ENCODE results near the gene DYDC1.
"Not testable (repeated sequence)": the region's sequence is repeated elsewhere in the genome, so short reads cannot be mapped to it uniquely, and the experiment has no call there.

DYDC1 gene

GRCh38 chr10:80333983-80334382, 22.6 kb downstream of the DYDC1 start:
- FAIRE-seq = no peak

GRCh38 chr10:80324891-80325364, 31.6 kb downstream of the DYDC1 start:
- no peak for FAIRE-seq

DNA sequence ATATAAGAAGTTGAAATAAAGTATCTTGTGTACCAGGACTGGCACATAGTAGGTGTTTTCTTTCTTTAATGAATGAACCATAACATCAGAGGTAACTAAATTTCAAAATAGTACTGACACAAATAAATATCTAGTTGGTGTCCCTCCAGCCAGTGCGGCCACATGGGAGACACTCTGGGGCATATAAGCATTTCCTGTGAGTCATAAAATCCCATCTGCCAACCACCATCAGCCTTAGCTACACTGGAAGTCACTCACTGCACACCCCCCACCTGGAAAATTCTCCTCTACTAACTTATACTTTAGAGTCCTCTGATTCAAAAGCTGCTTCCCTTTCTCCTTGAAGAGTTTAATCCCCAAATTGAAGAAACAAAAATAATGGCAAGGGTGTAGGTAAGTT, 32.5 kb downstream of the DYDC1 start:
- no peak for FAIRE-seq

- FAIRE-seq = no peak
Measured at GRCh38 chr10:80323311-80323710, 33.2 kb downstream of the DYDC1 start.

DNA sequence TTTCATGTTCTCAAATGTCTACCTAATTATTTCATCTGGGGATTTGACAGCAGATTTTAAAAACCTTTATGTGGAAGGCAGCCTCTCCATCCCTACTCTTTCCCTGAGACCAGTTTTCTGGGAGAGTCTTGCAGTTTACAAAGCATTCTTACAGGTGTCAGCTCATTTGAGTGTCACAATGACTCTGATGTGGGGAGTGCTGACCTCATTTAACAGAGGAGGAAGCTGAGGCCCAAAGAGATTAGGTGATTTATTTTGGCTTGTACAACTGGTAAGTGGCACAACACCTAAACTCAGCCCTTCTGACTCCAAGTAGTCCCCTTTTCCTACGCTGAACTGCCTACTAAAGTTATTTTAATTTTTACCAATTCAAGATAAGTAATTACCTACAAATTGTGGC, 33.8 kb downstream of the DYDC1 start:
- FAIRE-seq = no peak

- no peak for FAIRE-seq
Measured at GRCh38 chr10:80322158-80322557, 34.4 kb downstream of the DYDC1 start.

- FAIRE-seq = no peak
Measured at GRCh38 chr10:80321183-80321582, 35.4 kb downstream of the DYDC1 start.

DNA sequence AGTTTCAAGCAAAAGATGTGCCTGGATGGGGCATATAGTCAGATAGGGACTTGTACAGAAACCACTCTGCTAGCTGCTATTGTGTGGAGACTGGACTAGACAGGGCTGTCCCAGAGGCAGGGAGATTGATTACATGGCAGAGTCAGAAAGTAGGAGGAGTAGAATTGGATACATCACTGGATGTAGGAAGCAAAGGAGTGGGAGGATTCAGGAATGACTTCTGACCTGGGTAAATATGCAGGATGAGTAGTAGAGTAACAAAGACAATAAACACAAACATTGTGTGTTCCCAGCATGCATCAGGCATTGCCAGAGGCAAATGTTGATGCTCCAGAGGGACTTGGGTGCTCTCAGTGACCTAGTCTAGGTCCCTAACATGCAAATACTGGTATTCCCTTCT, 36.2 kb downstream of the DYDC1 start:
- no peak for FAIRE-seq

GRCh38 chr10:80319725-80320290, 36.7 kb downstream of the DYDC1 start:
- no peak for FAIRE-seq

DNA sequence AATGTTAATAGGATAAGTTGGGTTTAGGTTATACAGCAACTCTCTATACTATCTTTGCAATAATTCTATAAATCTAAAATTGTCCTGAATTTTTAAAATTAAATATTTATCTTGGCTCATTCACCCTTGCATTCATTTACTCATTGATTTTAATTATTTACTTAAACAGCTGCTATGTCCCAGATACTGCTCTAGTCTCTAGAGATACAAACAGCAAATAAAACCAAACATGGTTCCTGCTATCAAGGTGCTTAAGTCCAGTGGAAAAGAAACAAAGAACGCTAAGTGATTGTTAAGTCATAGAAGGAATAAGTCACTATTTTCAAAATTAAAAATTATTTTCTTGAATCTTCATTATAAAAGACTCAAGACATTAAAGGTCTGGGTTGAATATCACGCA, 37.2 kb downstream of the DYDC1 start:
- no peak for FAIRE-seq

DNA sequence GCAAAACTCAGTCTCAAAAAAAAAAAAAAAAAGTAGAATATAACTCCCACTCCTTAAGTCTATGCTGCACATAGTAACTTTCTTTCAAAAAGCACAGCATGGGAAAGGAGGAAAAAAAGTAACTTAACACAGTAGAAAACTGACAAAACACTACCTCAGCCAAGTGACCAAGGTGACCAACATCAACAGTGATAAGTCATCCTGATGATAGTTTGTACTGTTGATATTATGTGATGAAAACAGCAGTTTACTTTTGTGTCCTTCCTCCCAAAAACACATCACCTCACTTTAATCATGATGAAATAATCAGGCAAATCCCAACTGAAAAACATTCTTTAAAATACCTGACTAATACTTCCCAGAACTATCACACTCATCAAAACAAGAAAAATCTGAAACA, 37.8 kb downstream of the DYDC1 start:
- no peak for FAIRE-seq

DNA sequence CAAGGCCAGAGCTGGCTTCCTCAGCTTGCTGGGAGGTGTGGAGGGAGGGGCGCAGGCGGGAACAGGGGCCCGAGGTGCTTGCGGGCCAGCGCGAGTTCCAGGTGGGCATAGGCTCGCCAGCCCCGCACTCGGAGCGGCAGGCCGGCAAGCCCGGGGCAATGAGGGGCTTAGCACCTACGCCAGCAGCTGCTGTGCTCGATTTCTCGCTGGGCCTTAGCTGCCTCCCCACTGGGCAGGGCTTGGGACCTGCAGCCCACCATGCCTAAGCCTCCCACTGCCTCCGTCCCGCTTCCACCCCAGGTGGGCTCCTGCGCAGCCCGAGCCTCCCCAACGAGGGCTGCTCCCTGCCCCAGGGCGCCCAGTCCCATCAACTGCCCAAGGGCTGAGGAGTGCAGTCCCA, 41.2 kb downstream of the DYDC1 start:
- FAIRE-seq = no peak

DNA sequence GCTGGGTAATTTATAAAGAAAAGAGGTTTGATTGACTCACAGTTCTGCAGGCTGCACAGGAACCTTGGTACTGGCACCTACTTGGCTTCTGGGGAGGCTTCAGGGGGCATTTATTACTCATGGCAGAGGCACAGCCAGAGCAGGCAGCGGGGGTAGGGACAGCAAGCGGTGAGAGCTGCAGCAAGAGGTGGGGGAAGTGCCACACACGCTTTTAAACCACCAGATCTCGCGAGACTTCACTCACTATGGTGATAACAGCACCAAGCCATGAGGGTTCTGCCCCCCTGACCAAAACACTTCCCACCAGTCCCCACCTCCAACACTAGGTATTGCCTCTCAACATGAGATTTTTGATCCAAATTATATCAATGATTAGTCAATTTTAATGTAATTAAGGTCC, 43.0 kb downstream of the DYDC1 start:
- FAIRE-seq = no peak

- not testable (repeated sequence) for FAIRE-seq
Measured at GRCh38 chr10:80305989-80306388, 50.6 kb downstream of the DYDC1 start.

GRCh38 chr10:80296942-80297341, 59.6 kb downstream of the DYDC1 start:
- no peak for FAIRE-seq

- no peak for FAIRE-seq
Measured at GRCh38 chr10:80292607-80293239, 63.8 kb downstream of the DYDC1 start.

- FAIRE-seq = no peak
Measured at GRCh38 chr10:80290474-80291220, 65.9 kb downstream of the DYDC1 start.

DNA sequence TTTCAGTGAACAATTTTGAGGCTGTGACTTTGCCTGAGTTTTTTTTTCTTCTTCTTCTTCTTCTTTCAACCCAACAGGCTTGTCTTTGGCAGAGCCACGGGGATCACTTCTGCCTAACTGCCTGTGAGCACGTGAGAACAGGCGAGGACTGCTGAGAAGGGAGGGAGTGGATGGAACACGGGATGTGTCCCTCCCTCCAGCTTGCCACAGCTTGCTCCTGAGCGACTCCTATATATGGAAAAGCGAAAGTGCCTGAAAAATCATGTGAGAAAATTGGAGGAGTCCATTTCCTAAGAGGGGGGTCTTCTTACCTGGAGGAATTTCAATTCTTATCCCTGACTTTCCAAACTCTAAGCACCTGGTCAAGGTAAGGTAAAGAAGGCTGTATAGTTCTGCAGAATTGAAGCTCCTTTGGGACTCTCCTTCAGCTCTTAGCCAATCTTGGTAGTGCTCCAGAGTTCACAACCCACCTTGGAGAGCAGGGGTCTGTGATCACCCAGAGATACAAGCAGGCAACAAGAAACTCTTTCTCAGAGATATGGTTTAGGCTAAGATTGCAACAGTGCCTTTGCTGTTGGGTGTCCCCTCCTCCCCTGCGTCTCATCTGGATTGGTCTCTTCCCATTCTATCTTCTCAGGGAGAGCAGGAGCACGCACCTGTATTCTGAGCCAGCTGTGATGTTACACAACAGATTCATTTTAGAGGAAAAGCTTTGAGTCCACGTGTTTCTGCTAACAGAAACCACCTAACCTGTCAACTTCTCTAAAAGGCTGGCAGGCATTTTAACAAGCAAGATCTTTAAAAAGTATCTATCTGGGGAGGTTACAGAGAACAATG, 66.9 kb downstream of the DYDC1 start, which contains the start of gene MAT1A:
TSS of gene MAT1A (minus strand) at position 208 of the 837 bp plus-strand sequence. CDS start 235 bp downstream, outside the sequence.
- no peak for FAIRE-seq

GRCh38 chr10:80288849-80289248, 67.7 kb downstream of the DYDC1 start:
- no peak for FAIRE-seq
